GM23338 (cell line): ENCODE results near the gene HMCES. TPM values are rescaled to one million over a fixed set of nuclear protein-coding genes. Genes with fewer than 3 reads are reported as not detected.

Experiments
- CREB1 ChIP-seq: fragments of 250-450 bp; sonication (Bioruptor Pico); IDR thresholded peaks from 2 replicates; pipeline ENCODE4 v1.5.0; 2020; ENCODE audit warnings: low read depth, mild to moderate bottlenecking, moderate library complexity
- JUNB ChIP-seq: IDR thresholded peaks from one replicate; pipeline ENCODE4 v1.6.1; 2016; ENCODE audit warnings: antibody characterized with exemption; ENCODE audit not compliant: unreplicated experiment
- NANOG ChIP-seq: IDR thresholded peaks from 2 replicates; pipeline ENCODE4 v1.6.1; 2016; ENCODE audit warnings: antibody characterized with exemption, borderline replicate concordance
- POLR2AphosphoS5 ChIP-seq: IDR thresholded peaks from 2 replicates; pipeline ENCODE4 v1.6.1; 2016; ENCODE audit warnings: antibody characterized with exemption, low read depth
- ZNF114 ChIP-seq: fragments of 250-450 bp; sonication (Bioruptor Pico); IDR thresholded peaks from 2 replicates; pipeline ENCODE4 v1.5.0; 2020; ENCODE audit warnings: mild to moderate bottlenecking, moderate library complexity
- polyA plus RNA-seq: library from polyadenylated mRNA; unstranded; fragments of >200 nt; fragmentation: Nextera tagmentation; extraction: Ambion mirVana; gene quantifications from 2 replicates; pipeline ENCODE4 v1.2.1, GENCODE V29; 2016
- total RNA-seq: library from RNA; depleted of rRNA; stranded (reverse); fragments of >200 nt; shearing (Covaris generic); gene quantifications from 2 replicates; pipeline ENCODE4 v1.2.3, GENCODE V29; 2014
- TF ChIP-seq, protein P1 (sequence below): fragments of 250-450 bp; sonication (Bioruptor Pico); IDR thresholded peaks from 2 replicates; pipeline ENCODE4 v1.5.0; 2020; ENCODE audit warnings: mild to moderate bottlenecking, moderate library complexity
- TF ChIP-seq, protein P2 (sequence below): IDR thresholded peaks from 2 replicates; pipeline ENCODE4 v1.6.1; 2016; ENCODE audit warnings: antibody characterized with exemption
- TF ChIP-seq, protein P3 (sequence below), 2 experiments: fragments of 200-600 bp in 1 of 2; sonication (generic) in 1 of 2; conservative IDR thresholded peaks; 2 replicates each; pipeline versions ENCODE4 v1.5.1 to v1.6.1; 2016 to 2017; ENCODE audit warnings: antibody characterized with exemption in 2 of 2, low read depth in 2 of 2, mild to moderate bottlenecking in 2 of 2, moderate library complexity in 1 of 2

The HMCES gene
- total and polyA plus RNA-seq, 2 experiments from 2014 or later: 36.5 to 44.5 TPM

DNA sequence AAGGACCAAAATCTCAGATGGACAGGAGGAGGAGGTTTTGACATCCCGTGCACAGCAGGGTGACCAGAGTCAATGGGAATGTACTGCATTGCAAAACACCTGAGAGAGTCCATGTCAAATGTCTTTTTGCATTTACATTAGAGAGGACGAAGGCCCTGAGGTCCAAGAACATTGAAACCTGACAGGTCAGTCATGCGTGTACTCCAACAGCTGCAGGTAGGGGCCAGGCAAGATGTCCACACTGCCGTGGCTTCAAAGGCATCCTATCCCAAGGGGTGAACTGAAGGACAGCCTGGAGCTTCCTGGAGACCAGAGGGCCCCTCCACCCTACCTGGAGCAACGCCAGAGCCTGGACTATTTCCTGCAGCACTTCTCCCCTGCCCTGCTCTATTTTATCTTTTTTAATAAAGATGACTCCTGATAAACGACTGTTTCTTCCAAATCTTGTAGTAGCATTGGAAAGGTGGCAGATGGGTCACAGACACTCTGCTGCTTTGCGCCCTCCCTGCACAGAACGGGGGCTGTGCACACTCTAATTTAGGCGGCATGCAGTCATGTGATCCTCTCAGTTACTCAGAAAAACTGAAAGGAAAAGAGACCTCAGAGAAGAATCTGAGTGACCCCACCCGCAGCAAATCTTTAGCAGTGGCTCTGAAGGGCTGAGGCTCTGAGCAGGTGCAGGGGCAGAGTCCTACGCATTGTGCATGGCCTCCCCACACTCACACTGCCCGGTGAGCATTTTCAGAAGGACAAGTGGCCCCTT is 68.2 kb downstream of the HMCES start (continued):
- TF ChIP-seq, protein P1, sequence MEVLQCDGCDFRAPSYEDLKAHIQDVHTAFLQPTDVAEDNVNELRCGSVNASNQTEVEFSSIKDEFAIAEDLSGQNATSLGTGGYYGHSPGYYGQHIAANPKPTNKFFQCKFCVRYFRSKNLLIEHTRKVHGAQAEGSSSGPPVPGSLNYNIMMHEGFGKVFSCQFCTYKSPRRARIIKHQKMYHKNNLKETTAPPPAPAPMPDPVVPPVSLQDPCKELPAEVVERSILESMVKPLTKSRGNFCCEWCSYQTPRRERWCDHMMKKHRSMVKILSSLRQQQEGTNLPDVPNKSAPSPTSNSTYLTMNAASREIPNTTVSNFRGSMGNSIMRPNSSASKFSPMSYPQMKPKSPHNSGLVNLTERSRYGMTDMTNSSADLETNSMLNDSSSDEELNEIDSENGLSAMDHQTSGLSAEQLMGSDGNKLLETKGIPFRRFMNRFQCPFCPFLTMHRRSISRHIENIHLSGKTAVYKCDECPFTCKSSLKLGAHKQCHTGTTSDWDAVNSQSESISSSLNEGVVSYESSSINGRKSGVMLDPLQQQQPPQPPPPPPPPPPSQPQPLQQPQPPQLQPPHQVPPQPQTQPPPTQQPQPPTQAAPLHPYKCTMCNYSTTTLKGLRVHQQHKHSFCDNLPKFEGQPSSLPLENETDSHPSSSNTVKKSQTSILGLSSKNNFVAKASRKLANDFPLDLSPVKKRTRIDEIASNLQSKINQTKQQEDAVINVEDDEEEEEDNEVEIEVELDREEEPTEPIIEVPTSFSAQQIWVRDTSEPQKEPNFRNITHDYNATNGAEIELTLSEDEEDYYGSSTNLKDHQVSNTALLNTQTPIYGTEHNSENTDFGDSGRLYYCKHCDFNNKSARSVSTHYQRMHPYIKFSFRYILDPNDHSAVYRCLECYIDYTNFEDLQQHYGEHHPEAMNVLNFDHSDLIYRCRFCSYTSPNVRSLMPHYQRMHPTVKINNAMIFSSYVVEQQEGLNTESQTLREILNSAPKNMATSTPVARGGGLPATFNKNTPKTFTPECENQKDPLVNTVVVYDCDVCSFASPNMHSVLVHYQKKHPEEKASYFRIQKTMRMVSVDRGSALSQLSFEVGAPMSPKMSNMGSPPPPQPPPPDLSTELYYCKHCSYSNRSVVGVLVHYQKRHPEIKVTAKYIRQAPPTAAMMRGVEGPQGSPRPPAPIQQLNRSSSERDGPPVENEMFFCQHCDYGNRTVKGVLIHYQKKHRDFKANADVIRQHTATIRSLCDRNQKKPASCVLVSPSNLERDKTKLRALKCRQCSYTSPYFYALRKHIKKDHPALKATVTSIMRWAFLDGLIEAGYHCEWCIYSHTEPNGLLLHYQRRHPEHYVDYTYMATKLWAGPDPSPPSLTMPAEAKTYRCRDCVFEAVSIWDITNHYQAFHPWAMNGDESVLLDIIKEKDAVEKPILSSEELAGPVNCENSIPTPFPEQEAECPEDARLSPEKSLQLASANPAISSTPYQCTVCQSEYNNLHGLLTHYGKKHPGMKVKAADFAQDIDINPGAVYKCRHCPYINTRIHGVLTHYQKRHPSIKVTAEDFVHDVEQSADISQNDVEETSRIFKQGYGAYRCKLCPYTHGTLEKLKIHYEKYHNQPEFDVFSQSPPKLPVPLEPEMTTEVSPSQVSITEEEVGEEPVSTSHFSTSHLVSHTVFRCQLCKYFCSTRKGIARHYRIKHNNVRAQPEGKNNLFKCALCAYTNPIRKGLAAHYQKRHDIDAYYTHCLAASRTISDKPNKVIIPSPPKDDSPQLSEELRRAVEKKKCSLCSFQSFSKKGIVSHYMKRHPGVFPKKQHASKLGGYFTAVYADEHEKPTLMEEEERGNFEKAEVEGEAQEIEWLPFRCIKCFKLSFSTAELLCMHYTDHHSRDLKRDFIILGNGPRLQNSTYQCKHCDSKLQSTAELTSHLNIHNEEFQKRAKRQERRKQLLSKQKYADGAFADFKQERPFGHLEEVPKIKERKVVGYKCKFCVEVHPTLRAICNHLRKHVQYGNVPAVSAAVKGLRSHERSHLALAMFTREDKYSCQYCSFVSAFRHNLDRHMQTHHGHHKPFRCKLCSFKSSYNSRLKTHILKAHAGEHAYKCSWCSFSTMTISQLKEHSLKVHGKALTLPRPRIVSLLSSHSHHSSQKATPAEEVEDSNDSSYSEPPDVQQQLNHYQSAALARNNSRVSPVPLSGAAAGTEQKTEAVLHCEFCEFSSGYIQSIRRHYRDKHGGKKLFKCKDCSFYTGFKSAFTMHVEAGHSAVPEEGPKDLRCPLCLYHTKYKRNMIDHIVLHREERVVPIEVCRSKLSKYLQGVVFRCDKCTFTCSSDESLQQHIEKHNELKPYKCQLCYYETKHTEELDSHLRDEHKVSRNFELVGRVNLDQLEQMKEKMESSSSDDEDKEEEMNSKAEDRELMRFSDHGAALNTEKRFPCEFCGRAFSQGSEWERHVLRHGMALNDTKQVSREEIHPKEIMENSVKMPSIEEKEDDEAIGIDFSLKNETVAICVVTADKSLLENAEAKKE: no peak
- TF ChIP-seq POLR2AphosphoS5 (no peak), CREB1 (CRISPR knock-in tag) (no peak), JUNB (no peak), ZNF114 (CRISPR knock-in tag) (no peak), NANOG (no peak)
- TF ChIP-seq, protein P2, sequence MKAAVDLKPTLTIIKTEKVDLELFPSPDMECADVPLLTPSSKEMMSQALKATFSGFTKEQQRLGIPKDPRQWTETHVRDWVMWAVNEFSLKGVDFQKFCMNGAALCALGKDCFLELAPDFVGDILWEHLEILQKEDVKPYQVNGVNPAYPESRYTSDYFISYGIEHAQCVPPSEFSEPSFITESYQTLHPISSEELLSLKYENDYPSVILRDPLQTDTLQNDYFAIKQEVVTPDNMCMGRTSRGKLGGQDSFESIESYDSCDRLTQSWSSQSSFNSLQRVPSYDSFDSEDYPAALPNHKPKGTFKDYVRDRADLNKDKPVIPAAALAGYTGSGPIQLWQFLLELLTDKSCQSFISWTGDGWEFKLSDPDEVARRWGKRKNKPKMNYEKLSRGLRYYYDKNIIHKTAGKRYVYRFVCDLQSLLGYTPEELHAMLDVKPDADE: no peak
- TF ChIP-seq, protein P3, sequence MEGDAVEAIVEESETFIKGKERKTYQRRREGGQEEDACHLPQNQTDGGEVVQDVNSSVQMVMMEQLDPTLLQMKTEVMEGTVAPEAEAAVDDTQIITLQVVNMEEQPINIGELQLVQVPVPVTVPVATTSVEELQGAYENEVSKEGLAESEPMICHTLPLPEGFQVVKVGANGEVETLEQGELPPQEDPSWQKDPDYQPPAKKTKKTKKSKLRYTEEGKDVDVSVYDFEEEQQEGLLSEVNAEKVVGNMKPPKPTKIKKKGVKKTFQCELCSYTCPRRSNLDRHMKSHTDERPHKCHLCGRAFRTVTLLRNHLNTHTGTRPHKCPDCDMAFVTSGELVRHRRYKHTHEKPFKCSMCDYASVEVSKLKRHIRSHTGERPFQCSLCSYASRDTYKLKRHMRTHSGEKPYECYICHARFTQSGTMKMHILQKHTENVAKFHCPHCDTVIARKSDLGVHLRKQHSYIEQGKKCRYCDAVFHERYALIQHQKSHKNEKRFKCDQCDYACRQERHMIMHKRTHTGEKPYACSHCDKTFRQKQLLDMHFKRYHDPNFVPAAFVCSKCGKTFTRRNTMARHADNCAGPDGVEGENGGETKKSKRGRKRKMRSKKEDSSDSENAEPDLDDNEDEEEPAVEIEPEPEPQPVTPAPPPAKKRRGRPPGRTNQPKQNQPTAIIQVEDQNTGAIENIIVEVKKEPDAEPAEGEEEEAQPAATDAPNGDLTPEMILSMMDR (conservative IDR thresholded peaks at IDR 0.05; ENCODE audit: low read depth in 2 of 2): no peak
